GM12875 (cell line): ENCODE data around the gene FCN2.

ENCODE experiments used
- H3K4me3 ChIP-seq: one replicate; pipeline ENCODE4 v1.5.1; 2011; ENCODE audit warnings: low read depth, low read length, control low read depth
- CTCF ChIP-seq: IDR thresholded peaks from 2 replicates; pipeline ENCODE4 v1.5.1; 2011; ENCODE audit warnings: low read depth, mild to moderate bottlenecking, control low read depth, inconsistent platforms, low read length, moderate library complexity, borderline replicate concordance; ENCODE audit not compliant: insufficient read depth

FCN2 gene

GRCh38 chr9:134840511-134840910 lies 40.1 kb upstream of the FCN2 start:
- no peak overlapping the region for H3K4me3 ChIP-seq
- no peak for TF ChIP-seq CTCF

GRCh38 chr9:134841180-134841904 lies 39.3 kb upstream of the FCN2 start:
- H3K4me3 ChIP-seq = no peak overlapping the region
- TF ChIP-seq CTCF = no peak

- TF ChIP-seq CTCF = no peak
- H3K4me3 ChIP-seq = no peak overlapping the region
Observed at GRCh38 chr9:134842321-134842720, 38.3 kb upstream of the FCN2 start.

- no peak overlapping the region for H3K4me3 ChIP-seq
- TF ChIP-seq CTCF = no peak
Observed at GRCh38 chr9:134843740-134844139, 36.9 kb upstream of the FCN2 start.

- H3K4me3 ChIP-seq = no peak overlapping the region
- no peak for TF ChIP-seq CTCF
Observed at GRCh38 chr9:134844821-134845220, 35.8 kb upstream of the FCN2 start.

- no peak for TF ChIP-seq CTCF
- no peak overlapping the region for H3K4me3 ChIP-seq
Observed at GRCh38 chr9:134846187-134846586, 34.4 kb upstream of the FCN2 start.

DNA sequence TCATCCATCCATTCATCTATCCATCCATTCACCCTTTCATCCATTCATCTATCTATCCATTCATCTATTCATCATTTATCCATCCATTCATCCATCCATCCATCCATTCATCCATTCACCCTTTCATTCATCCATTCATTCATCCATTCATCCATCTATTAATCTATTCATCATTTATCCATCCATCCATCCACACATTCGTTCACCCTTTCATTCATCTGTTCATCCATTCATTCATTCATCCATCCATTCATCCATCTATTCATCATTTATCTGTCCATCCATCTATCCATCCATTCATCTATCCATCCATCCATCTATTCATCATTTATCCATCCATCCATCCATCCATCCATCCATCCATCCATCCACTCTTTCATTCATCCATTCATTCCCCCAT lies 33.9 kb upstream of the FCN2 start:
- no peak for TF ChIP-seq CTCF
- no peak overlapping the region for H3K4me3 ChIP-seq
